Ovary (tissue), 3 donors: Measurements from ENCODE around the gene CDCA3.

Source experiments
- EP300 ChIP-seq: sonication (generic); formaldehyde crosslinking; IDR thresholded peaks from one replicate; pipeline ENCODE4 v1.6.1; 2017; ENCODE audit warnings: antibody characterized with exemption
- POLR2A ChIP-seq: fragments of 450-650 bp; IDR thresholded peaks from one replicate; pipeline ENCODE4 v1.6.1; 2017; ENCODE audit warnings: antibody characterized with exemption, mild to moderate bottlenecking, moderate library complexity
- TF ChIP-seq, protein P1 (sequence below), 3 donors: fragments of 450-650 bp in 2 of 3; fragments of 200-600 bp in 1 of 3; IDR thresholded peaks; one replicate each; pipeline versions ENCODE4 v1.5.1 to v1.8.0; 2016 to 2022; ENCODE audit warnings: antibody characterized with exemption in 3 of 3, mild to moderate bottlenecking in 1 of 3
- donor health status: DM: no; HTN: no; CAD: no.

DNA sequence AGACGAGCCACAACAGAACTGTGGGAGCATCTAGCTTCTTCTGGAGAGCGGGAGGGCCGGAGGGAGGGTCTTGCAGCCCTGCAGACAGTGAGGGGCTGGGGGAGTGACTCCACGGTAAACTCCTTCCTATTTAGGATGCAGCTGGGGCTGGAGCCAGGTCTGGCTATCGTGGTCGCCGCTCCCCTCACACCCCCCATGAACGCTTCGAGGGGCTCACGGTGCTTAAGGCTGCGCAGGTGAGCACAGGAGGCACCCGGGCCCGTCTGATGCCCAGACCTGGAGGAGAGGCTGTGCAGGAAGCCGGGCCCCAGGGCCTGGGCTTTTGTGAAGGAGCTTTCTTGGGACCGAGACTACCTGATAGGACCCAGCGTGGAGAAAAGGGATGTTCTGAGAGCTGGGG lies 14.2 kb downstream of the CDCA3 start:
- TF ChIP-seq, protein P1, sequence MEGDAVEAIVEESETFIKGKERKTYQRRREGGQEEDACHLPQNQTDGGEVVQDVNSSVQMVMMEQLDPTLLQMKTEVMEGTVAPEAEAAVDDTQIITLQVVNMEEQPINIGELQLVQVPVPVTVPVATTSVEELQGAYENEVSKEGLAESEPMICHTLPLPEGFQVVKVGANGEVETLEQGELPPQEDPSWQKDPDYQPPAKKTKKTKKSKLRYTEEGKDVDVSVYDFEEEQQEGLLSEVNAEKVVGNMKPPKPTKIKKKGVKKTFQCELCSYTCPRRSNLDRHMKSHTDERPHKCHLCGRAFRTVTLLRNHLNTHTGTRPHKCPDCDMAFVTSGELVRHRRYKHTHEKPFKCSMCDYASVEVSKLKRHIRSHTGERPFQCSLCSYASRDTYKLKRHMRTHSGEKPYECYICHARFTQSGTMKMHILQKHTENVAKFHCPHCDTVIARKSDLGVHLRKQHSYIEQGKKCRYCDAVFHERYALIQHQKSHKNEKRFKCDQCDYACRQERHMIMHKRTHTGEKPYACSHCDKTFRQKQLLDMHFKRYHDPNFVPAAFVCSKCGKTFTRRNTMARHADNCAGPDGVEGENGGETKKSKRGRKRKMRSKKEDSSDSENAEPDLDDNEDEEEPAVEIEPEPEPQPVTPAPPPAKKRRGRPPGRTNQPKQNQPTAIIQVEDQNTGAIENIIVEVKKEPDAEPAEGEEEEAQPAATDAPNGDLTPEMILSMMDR (IDR thresholded peaks at IDR 0.05) = no peak
- no peak for TF ChIP-seq POLR2A
- no peak for TF ChIP-seq EP300
